Neural progenitor cell (in vitro differentiated cells): ENCODE data around the gene PTPRT.

Experiments used
- CTCF ChIP-seq: fragments of 200-600 bp; sonication (generic); IDR thresholded peaks from 2 replicates; pipeline ENCODE4 v1.5.1; 2017; ENCODE audit warnings: antibody characterized with exemption, mild to moderate bottlenecking
- EZH2 ChIP-seq: fragments of 200-600 bp; sonication (generic); IDR thresholded peaks from 2 replicates; pipeline ENCODE4 v1.6.1; 2017; ENCODE audit warnings: antibody characterized with exemption, mild to moderate bottlenecking, moderate library complexity

GRCh38 chr20:42763015-42763414, 426.7 kb downstream of the PTPRT start:
- TF ChIP-seq CTCF (no peak), EZH2 (no peak)
